Measurements from ENCODE around the gene KCNG4. TPM values are rescaled to one million over a fixed set of nuclear protein-coding genes. Genes with fewer than 3 reads are reported as not detected.

KCNG4 gene
- polyA plus RNA-seq, 3 donors from 2014 or later = not detected

- no peak overlapping the region for H3K4me3 Mint-ChIP-seq
- no peaks in the 10 kb centered on the region for H3K4me1 Mint-ChIP-seq
- no peak overlapping the region for H3K27ac Mint-ChIP-seq
- no peaks in the 10 kb centered on the region for H3K9me3 Mint-ChIP-seq
- H3K36me3 Mint-ChIP-seq = no peaks in the 10 kb centered on the region
- H3K27me3 Mint-ChIP-seq (ENCODE audit: low read depth in 3 of 3) = peaks cover 0 to 2% (median 2%) of the 10 kb centered on the region in 3 donors
- no peak for DNase-seq
Observed at GRCh38 chr16:84199861-84200260, 40.0 kb downstream of the KCNG4 start.

- Mint-ChIP-seq H3K27me3 (ENCODE audit: low read depth in 3 of 3) (peaks cover 0 to 2% (median 2%) of the 10 kb centered on the region in 3 donors), H3K4me3 (no peak overlapping the region), H3K9me3 (no peaks in the 10 kb centered on the region), H3K27ac (no peak overlapping the region), H3K36me3 (no peaks in the 10 kb centered on the region), H3K4me1 (peaks cover 3 to 4% of the 10 kb centered on the region in 2 donors)
- no peak for DNase-seq
Observed at GRCh38 chr16:84199097-84199496, 40.7 kb downstream of the KCNG4 start.

GRCh38 chr16:84198401-84198800, 41.4 kb downstream of the KCNG4 start:
- no peaks in the 10 kb centered on the region for H3K36me3 Mint-ChIP-seq
- no peaks in the 10 kb centered on the region for H3K9me3 Mint-ChIP-seq
- DNase-seq = no peak
- H3K4me3 Mint-ChIP-seq = no peak overlapping the region
- H3K27ac Mint-ChIP-seq = no peak overlapping the region
- H3K27me3 Mint-ChIP-seq (ENCODE audit: low read depth in 3 of 3) = peaks cover 0 to 2% (median 0%) of the 10 kb centered on the region in 3 donors
- H3K4me1 Mint-ChIP-seq = peaks cover 8 to 9% of the 10 kb centered on the region in 2 donors

GRCh38 chr16:84197466-84198128, 42.2 kb downstream of the KCNG4 start:
- H3K4me3 Mint-ChIP-seq = no peak overlapping the region
- no peaks in the 10 kb centered on the region for H3K36me3 Mint-ChIP-seq
- DNase-seq = no peak
- H3K27ac Mint-ChIP-seq = no peak overlapping the region
- H3K27me3 Mint-ChIP-seq (ENCODE audit: low read depth in 3 of 3) = peaks cover 0 to 3% (median 2%) of the 10 kb centered on the region in 3 donors
- H3K9me3 Mint-ChIP-seq = no peaks in the 10 kb centered on the region
- peaks cover 8 to 9% of the 10 kb centered on the region in 2 donors for H3K4me1 Mint-ChIP-seq

- Mint-ChIP-seq H3K27me3 (ENCODE audit: low read depth in 3 of 3) (peaks cover 0 to 3% (median 2%) of the 10 kb centered on the region in 3 donors), H3K27ac (no peak overlapping the region), H3K36me3 (no peaks in the 10 kb centered on the region), H3K4me3 (no peak overlapping the region), H3K9me3 (no peaks in the 10 kb centered on the region), H3K4me1 (peaks cover 8 to 9% of the 10 kb centered on the region in 2 donors)
- no peak for DNase-seq
Observed at GRCh38 chr16:84196727-84197394, 43.0 kb downstream of the KCNG4 start.

GRCh38 chr16:84196101-84196500, 43.7 kb downstream of the KCNG4 start:
- no peak overlapping the region for H3K27ac Mint-ChIP-seq
- no peak overlapping the region for H3K4me3 Mint-ChIP-seq
- no peaks in the 10 kb centered on the region for H3K36me3 Mint-ChIP-seq
- no peaks in the 10 kb centered on the region for H3K9me3 Mint-ChIP-seq
- H3K27me3 Mint-ChIP-seq (ENCODE audit: low read depth in 3 of 3) = peaks cover 0 to 3% (median 1%) of the 10 kb centered on the region in 3 donors
- no peak for DNase-seq
- H3K4me1 Mint-ChIP-seq = peaks cover 8 to 9% of the 10 kb centered on the region in 2 donors

- H3K36me3 Mint-ChIP-seq = no peaks in the 10 kb centered on the region
- H3K4me1 Mint-ChIP-seq = peaks cover 8 to 9% of the 10 kb centered on the region in 2 donors
- no peak overlapping the region for H3K27ac Mint-ChIP-seq
- no peak for DNase-seq
- H3K9me3 Mint-ChIP-seq = no peaks in the 10 kb centered on the region
- H3K27me3 Mint-ChIP-seq (ENCODE audit: low read depth in 3 of 3) = peaks cover 0 to 3% (median 0%) of the 10 kb centered on the region in 3 donors
- H3K4me3 Mint-ChIP-seq = no peak overlapping the region
Observed at GRCh38 chr16:84195201-84196093, 44.4 kb downstream of the KCNG4 start.

- Mint-ChIP-seq H3K27ac (peak overlapping the region in 4 of 6 donors; percentile 11 to 68 (median 32)), H3K4me3 (peak overlapping the region; percentile 42 to 71 (median 58)), H3K9me3 (no peaks in the 10 kb centered on the region), H3K36me3 (no peaks in the 10 kb centered on the region), H3K4me1 (peaks cover 8 to 9% of the 10 kb centered on the region in 2 donors), H3K27me3 (ENCODE audit: low read depth in 3 of 3) (peaks cover 0 to 3% (median 0%) of the 10 kb centered on the region in 3 donors)
- peak; percentile 19 to 31 (median 29) for DNase-seq
Observed at GRCh38 chr16:84194470-84195200, 45.2 kb downstream of the KCNG4 start.

- Mint-ChIP-seq H3K4me3 (peak overlapping the region in 3 of 5 donors; percentile 9 to 71 (median 68)), H3K27me3 (ENCODE audit: low read depth in 3 of 3) (peaks cover 0 to 3% (median 0%) of the 10 kb centered on the region in 3 donors), H3K9me3 (no peaks in the 10 kb centered on the region), H3K36me3 (no peaks in the 10 kb centered on the region), H3K27ac (peak overlapping the region in 1 of 6 donors; percentile 37), H3K4me1 (peaks cover 8 to 9% of the 10 kb centered on the region in 2 donors)
- no peak for DNase-seq
Observed at GRCh38 chr16:84194018-84194417, 45.8 kb downstream of the KCNG4 start.

GRCh38 chr16:84193480-84193879, 46.3 kb downstream of the KCNG4 start:
- Mint-ChIP-seq H3K27me3 (ENCODE audit: low read depth in 3 of 3) (peaks cover 0 to 3% (median 0%) of the 10 kb centered on the region in 3 donors), H3K4me3 (no peak overlapping the region)

GRCh38 chr16:84191466-84191865, 48.3 kb downstream of the KCNG4 start:
- Mint-ChIP-seq H3K36me3 (no peaks in the 10 kb centered on the region), H3K27me3 (ENCODE audit: low read depth in 3 of 3) (peaks cover 2 to 3% (median 2%) of the 10 kb centered on the region in 3 donors), H3K4me1 (peaks cover 11 to 18% of the 10 kb centered on the region in 2 donors), H3K27ac (no peak overlapping the region), H3K9me3 (no peaks in the 10 kb centered on the region), H3K4me3 (no peak overlapping the region)
- DNase-seq = no peak

More at GRCh38 chr16:84193480-84193879, 46.3 kb downstream of the KCNG4 start:
- no peaks in the 10 kb centered on the region for H3K9me3 Mint-ChIP-seq
- H3K4me1 Mint-ChIP-seq = peaks cover 8 to 9% of the 10 kb centered on the region in 2 donors
- peak overlapping the region in 2 of 6 donors; percentile 27 to 37 for H3K27ac Mint-ChIP-seq
- no peak for DNase-seq
- H3K36me3 Mint-ChIP-seq = no peaks in the 10 kb centered on the region

GRCh38 chr16:84190731-84191388, 49.0 kb downstream of the KCNG4 start, which contains the start of gene ADAD2:
Gene ADAD2, plus strand, starts transcription at chr16:84191157. Its CDS starts 74 bp downstream, at chr16:84191231.
- no peaks in the 10 kb centered on the region for H3K9me3 Mint-ChIP-seq
- H3K4me1 Mint-ChIP-seq = peaks cover 16 to 24% of the 10 kb centered on the region in 2 donors
- no peak for DNase-seq
- H3K36me3 Mint-ChIP-seq = no peaks in the 10 kb centered on the region
- H3K27ac Mint-ChIP-seq = no peak within 1 kb of the TSS
- H3K27me3 Mint-ChIP-seq (ENCODE audit: low read depth in 3 of 3) = peaks cover 2 to 3% (median 2%) of the 10 kb centered on the region in 3 donors
- H3K4me3 Mint-ChIP-seq = no peak within 1 kb of the TSS

All from immature natural killer cell (primary cell).